Kasumi-1 (cell line): Measurements from ENCODE around the gene NSUN4.

Experiments
- DNase-seq, 2 experiments: peaks; one replicate each; lab custom pipeline; 2025; lab: John Stamatoyannopoulos, UW

NSUN4 gene

GRCh38 chr1:46405724-46406123 lies 65.1 kb downstream of the NSUN4 start:
- no peak for DNase-seq

- no peak for DNase-seq
These were observed 66.4 kb downstream of the NSUN4 start for GRCh38 chr1:46406881-46407608.

GRCh38 chr1:46407636-46408035 lies 67.0 kb downstream of the NSUN4 start:
- DNase-seq, result no peak

DNA sequence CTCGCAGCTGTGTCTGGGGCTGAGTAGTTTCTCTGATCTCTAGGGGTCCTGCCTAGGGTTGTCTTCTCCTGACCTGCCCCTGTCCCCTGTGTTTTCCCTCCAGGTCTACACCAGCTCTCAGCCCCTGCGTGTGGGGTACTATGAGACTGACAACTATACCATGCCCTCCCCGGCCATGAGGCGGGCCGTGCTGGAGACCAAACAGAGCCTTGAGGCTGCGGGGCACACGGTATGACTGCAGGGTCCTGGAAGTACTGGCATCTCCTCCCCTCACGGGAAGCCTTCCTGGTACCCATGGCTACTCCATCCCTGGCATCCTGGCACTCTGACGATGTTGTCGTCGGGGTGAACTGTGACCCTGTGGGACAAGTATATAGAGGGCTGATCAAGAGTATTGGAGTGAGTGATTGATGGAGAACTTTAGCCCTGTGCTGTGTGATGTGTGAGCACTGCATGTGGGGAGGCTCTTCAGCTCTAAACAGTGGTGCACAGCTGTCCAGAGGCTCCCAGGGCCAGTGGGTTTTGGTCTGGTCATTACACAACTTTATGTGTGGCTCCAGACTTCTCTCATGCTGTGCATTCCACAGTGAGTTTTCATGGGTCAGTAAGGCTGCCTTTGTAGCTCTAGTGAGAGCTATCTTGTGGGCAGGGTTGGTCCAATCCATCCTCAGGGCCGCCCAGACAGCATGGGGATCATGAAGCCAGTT lies 67.9 kb downstream of the NSUN4 start:
- DNase-seq, result no peak

DNA sequence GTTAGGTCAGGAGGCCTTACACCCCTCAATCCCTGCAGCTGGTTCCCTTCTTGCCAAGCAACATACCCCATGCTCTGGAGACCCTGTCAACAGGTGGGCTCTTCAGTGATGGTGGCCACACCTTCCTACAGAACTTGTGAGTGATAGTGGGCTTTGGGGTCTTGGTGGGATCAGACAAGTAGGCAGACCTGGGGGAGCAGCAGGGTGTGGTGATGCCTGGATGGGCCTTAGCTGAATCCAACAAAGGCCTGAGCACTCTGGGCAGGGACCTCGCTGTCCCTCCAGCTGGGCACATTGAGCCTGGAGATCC lies 68.4 kb downstream of the NSUN4 start:
- no peak for DNase-seq

- DNase-seq, result no peak
These were observed 69.8 kb downstream of the NSUN4 start for GRCh38 chr1:46410156-46411009.

GRCh38 chr1:46411010-46411405 lies 70.4 kb downstream of the NSUN4 start:
- DNase-seq, result no peak
